ENCODE data around the gene SH3RF3.

- TF ChIP-seq, protein P1, sequence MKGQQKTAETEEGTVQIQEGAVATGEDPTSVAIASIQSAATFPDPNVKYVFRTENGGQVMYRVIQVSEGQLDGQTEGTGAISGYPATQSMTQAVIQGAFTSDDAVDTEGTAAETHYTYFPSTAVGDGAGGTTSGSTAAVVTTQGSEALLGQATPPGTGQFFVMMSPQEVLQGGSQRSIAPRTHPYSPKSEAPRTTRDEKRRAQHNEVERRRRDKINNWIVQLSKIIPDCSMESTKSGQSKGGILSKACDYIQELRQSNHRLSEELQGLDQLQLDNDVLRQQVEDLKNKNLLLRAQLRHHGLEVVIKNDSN (IDR thresholded peaks at IDR 0.05; ENCODE audit: borderline replicate concordance, low read depth) = no peak
- TF ChIP-seq EZH2phosphoT487 (IDR thresholded peaks at IDR 0.05; ENCODE audit: borderline replicate concordance, low read depth) (no peak), GATA2 (CRISPR knock-in tag; IDR thresholded peaks at IDR 0.05) (no peak), CTCF (IDR thresholded peaks at IDR 0.05) (no peak), POLR2AphosphoS5 (IDR thresholded peaks at IDR 0.05; ENCODE audit: low read depth, low read length) (no peak)
These were observed 184.3 kb downstream of the SH3RF3 start for GRCh38 chr2:109313343-109313742.

All from SK-N-SH (cell line).